Gastrocnemius medialis (tissue), 4 donors: ENCODE measurements around the gene MDFIC.

Source experiments
- POLR2A ChIP-seq, 2 donors: fragments of 450-650 bp; IDR thresholded peaks; one replicate each; pipeline ENCODE4 v1.6.1; 2017; ENCODE audit warnings: antibody characterized with exemption in 2 of 2, mild to moderate bottlenecking in 2 of 2, moderate library complexity in 2 of 2
- TF ChIP-seq, protein P1 (sequence below), 5 experiments: fragments of 450-650 bp in 3 of 5; fragments of 200-600 bp in 2 of 5; sonication (generic) in 2 of 5; IDR thresholded peaks in 4 of 5; conservative IDR thresholded peaks in 1 of 5; 1 replicate in 4 of 5; 2 replicates in 1 of 5; pipeline ENCODE4 v1.5.1; 2016 to 2019; ENCODE audit warnings: antibody characterized with exemption in 5 of 5, mild to moderate bottlenecking in 3 of 5, moderate library complexity in 3 of 5

DNA sequence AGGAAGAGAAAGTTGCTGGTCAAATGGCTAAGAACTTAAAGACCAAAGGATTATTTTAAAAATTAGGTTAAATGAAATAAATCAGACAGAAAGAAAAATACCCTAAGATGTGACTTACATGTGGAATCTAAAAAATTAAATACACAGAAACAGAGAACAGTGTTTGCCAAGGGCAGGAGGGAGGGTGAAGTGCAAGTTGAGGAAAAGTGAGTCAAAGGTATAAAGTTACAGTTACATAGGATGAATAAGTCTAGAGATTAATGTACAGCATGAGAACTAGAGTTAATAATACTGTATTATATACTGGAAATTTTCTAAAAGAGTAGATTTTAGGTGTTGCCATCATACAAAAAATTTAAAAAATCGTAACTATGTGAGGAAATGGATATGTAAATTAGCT, 146.3 kb downstream of the MDFIC start:
- TF ChIP-seq, protein P1, sequence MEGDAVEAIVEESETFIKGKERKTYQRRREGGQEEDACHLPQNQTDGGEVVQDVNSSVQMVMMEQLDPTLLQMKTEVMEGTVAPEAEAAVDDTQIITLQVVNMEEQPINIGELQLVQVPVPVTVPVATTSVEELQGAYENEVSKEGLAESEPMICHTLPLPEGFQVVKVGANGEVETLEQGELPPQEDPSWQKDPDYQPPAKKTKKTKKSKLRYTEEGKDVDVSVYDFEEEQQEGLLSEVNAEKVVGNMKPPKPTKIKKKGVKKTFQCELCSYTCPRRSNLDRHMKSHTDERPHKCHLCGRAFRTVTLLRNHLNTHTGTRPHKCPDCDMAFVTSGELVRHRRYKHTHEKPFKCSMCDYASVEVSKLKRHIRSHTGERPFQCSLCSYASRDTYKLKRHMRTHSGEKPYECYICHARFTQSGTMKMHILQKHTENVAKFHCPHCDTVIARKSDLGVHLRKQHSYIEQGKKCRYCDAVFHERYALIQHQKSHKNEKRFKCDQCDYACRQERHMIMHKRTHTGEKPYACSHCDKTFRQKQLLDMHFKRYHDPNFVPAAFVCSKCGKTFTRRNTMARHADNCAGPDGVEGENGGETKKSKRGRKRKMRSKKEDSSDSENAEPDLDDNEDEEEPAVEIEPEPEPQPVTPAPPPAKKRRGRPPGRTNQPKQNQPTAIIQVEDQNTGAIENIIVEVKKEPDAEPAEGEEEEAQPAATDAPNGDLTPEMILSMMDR (IDR thresholded peaks at IDR 0.05 in 4 of 5, conservative IDR thresholded peaks at IDR 0.05 in 1 of 5), result no peak
- no peak for TF ChIP-seq POLR2A (IDR thresholded peaks at IDR 0.05)
